MM.1S (cell line): ENCODE measurements around the gene TLR7.

Source experiments
- EZH2 ChIP-seq: fragments of 300-600 bp; sonication (generic); optimal IDR thresholded peaks from 2 replicates; pipeline ENCODE3; 2017; ENCODE audit warnings: low read depth, mild to moderate bottlenecking, antibody characterized with exemption, low read length, mixed read lengths
- EZH2phosphoT487 ChIP-seq: fragments of 300-600 bp; sonication (generic); IDR thresholded peaks from 2 replicates; pipeline ENCODE4 v1.6.1; 2018; ENCODE audit warnings: antibody characterized with exemption, low read length
- TF ChIP-seq, protein P1 (sequence below): fragments of 300-600 bp; sonication (generic); IDR thresholded peaks from 2 replicates; pipeline ENCODE4 v1.5.1; 2016; ENCODE audit warnings: antibody characterized with exemption, low read length, mixed read lengths

DNA sequence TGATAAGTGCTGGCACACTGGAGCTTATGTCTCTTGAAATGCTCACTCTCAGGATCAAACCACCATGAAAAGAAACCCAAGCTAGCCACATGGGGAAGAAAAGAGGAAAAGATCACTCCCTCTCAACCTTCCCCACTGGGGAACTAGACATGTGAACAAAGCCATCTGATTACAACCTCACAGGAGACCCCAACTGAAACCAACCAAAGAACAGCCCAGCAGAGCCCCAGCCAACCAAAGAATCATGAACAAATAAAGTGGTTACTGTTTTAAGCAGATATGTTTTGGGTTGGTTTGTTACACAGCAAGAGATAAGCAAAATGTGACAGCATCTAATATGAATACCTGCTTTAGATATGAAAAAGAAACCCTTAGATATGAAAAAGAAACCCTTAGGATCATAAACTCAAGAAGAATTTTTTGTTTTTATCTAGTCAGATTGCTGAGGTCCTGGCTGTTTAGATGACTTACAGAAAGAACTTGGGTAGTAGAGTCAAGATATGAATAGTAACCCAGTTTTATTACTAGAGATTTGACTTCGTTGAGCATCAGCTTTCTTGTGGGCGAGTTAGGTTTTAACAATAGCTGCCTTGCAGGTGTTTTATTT is 23.7 kb upstream of the TLR7 start:
- TF ChIP-seq, protein P1, sequence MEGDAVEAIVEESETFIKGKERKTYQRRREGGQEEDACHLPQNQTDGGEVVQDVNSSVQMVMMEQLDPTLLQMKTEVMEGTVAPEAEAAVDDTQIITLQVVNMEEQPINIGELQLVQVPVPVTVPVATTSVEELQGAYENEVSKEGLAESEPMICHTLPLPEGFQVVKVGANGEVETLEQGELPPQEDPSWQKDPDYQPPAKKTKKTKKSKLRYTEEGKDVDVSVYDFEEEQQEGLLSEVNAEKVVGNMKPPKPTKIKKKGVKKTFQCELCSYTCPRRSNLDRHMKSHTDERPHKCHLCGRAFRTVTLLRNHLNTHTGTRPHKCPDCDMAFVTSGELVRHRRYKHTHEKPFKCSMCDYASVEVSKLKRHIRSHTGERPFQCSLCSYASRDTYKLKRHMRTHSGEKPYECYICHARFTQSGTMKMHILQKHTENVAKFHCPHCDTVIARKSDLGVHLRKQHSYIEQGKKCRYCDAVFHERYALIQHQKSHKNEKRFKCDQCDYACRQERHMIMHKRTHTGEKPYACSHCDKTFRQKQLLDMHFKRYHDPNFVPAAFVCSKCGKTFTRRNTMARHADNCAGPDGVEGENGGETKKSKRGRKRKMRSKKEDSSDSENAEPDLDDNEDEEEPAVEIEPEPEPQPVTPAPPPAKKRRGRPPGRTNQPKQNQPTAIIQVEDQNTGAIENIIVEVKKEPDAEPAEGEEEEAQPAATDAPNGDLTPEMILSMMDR, result no peak
- no peak for TF ChIP-seq EZH2
- no peak for TF ChIP-seq EZH2phosphoT487
